SJCRH30 (cell line): Measurements from ENCODE around the gene CDK5RAP2. TPM values are rescaled to one million over a fixed set of nuclear protein-coding genes. Genes with fewer than 3 reads are reported as not detected.
"Not testable (repeated sequence)": the region's sequence is repeated elsewhere in the genome, so short reads cannot be mapped to it uniquely, and the experiment has no call there.

ENCODE experiments used
- DNase-seq, 2 experiments: peaks; one replicate each; pipeline ENCODE4 v3.0.0-alpha.2; 2015 to 2020
- H3K27ac ChIP-seq: fragments of 250-450 bp; sonication (Bioruptor Pico); 2 replicates; pipeline ENCODE4 v1.5.1; 2020; ENCODE audit warnings: mild to moderate bottlenecking, moderate library complexity
- H3K27me3 ChIP-seq: fragments of 250-450 bp; sonication (Bioruptor Pico); 2 replicates; pipeline ENCODE4 v1.5.1; 2020; ENCODE audit warnings: mild to moderate bottlenecking, moderate library complexity
- H3K36me3 ChIP-seq: fragments of 250-450 bp; sonication (Bioruptor Pico); 2 replicates; pipeline ENCODE4 v1.5.1; 2020; ENCODE audit warnings: mild to moderate bottlenecking, moderate library complexity
- H3K4me1 ChIP-seq: fragments of 250-450 bp; sonication (Bioruptor Pico); 2 replicates; pipeline ENCODE4 v1.5.1; 2020; ENCODE audit warnings: mild to moderate bottlenecking, moderate library complexity
- H3K4me3 ChIP-seq: fragments of 250-450 bp; sonication (Bioruptor Pico); 2 replicates; pipeline ENCODE4 v1.5.1; 2020; ENCODE audit warnings: mild to moderate bottlenecking, moderate library complexity
- H3K9me3 ChIP-seq: fragments of 250-450 bp; sonication (Bioruptor Pico); replicated peaks from 2 replicates; pipeline ENCODE4 v1.5.1; 2020; ENCODE audit warnings: mild to moderate bottlenecking, moderate library complexity
- total RNA-seq: library from RNA; depleted of rRNA; stranded (reverse); fragments of >200 nt; shearing (Covaris generic); gene quantifications from 2 replicates; pipeline ENCODE4 v1.2.3, GENCODE V29; 2014

CDK5RAP2 gene
- total RNA-seq, 1 experiment from 2014 or later = 75.9 TPM

GRCh38 chr9:120464887-120465421 lies 115.0 kb downstream of the CDK5RAP2 start:
- no peak for DNase-seq
- Histone ChIP-seq H3K36me3 (peaks cover 70% of the 10 kb centered on the region), H3K27me3 (no peaks in the 10 kb centered on the region), H3K4me3 (no peak overlapping the region), H3K4me1 (no peaks in the 10 kb centered on the region), H3K27ac (no peak overlapping the region), H3K9me3 (no peaks in the 10 kb centered on the region)

- no peaks in the 10 kb centered on the region for H3K9me3 ChIP-seq
- H3K27ac ChIP-seq = no peak overlapping the region
- DNase-seq = no peak
Measured at GRCh38 chr9:120464176-120464886, 115.6 kb downstream of the CDK5RAP2 start.

GRCh38 chr9:120463765-120464164 lies 116.2 kb downstream of the CDK5RAP2 start:
- H3K36me3 ChIP-seq = peaks cover 68% of the 10 kb centered on the region
- H3K27ac ChIP-seq = no peak overlapping the region
- H3K9me3 ChIP-seq = no peaks in the 10 kb centered on the region
- no peaks in the 10 kb centered on the region for H3K27me3 ChIP-seq
- no peak for DNase-seq
- no peak overlapping the region for H3K4me3 ChIP-seq
- H3K4me1 ChIP-seq = no peaks in the 10 kb centered on the region

More at GRCh38 chr9:120464176-120464886, 115.6 kb downstream of the CDK5RAP2 start:
- no peaks in the 10 kb centered on the region for H3K27me3 ChIP-seq
- H3K36me3 ChIP-seq = peaks cover 68% of the 10 kb centered on the region
- no peak overlapping the region for H3K4me3 ChIP-seq
- H3K4me1 ChIP-seq = no peaks in the 10 kb centered on the region

- not testable (repeated sequence) for H3K4me3 ChIP-seq, H3K27ac ChIP-seq, H3K9me3 ChIP-seq, DNase-seq, H3K27me3 ChIP-seq, H3K4me1 ChIP-seq
- peaks cover 72% of the 10 kb centered on the region for H3K36me3 ChIP-seq
Measured at GRCh38 chr9:120461677-120462076, 118.3 kb downstream of the CDK5RAP2 start.

- Histone ChIP-seq H3K4me1 (no peaks in the 10 kb centered on the region), H3K27me3 (no peaks in the 10 kb centered on the region), H3K4me3 (no peak overlapping the region), H3K36me3 (peaks cover 71% of the 10 kb centered on the region), H3K9me3 (no peaks in the 10 kb centered on the region), H3K27ac (no peak overlapping the region)
- no peak for DNase-seq
Measured at GRCh38 chr9:120456218-120456617, 123.7 kb downstream of the CDK5RAP2 start.

- Histone ChIP-seq H3K4me3 (no peak overlapping the region), H3K27me3 (no peaks in the 10 kb centered on the region), H3K27ac (no peak overlapping the region), H3K9me3 (no peaks in the 10 kb centered on the region), H3K36me3 (peaks cover 76% of the 10 kb centered on the region), H3K4me1 (no peaks in the 10 kb centered on the region)
- peak in 1 of 2 experiments; percentile 29 for DNase-seq
Measured at GRCh38 chr9:120454467-120454866, 125.5 kb downstream of the CDK5RAP2 start.

- no peaks in the 10 kb centered on the region for H3K4me1 ChIP-seq
- H3K4me3 ChIP-seq = no peak overlapping the region
- H3K9me3 ChIP-seq = no peaks in the 10 kb centered on the region
- no peak overlapping the region for H3K27ac ChIP-seq
- DNase-seq = no peak
- H3K27me3 ChIP-seq = no peaks in the 10 kb centered on the region
- H3K36me3 ChIP-seq = peaks cover 70% of the 10 kb centered on the region
Measured at GRCh38 chr9:120453792-120454191, 126.2 kb downstream of the CDK5RAP2 start.

- no peaks in the 10 kb centered on the region for H3K4me1 ChIP-seq
- no peak overlapping the region for H3K4me3 ChIP-seq
- DNase-seq = no peak
- peaks cover 65% of the 10 kb centered on the region for H3K36me3 ChIP-seq
- H3K27ac ChIP-seq = no peak overlapping the region
- H3K27me3 ChIP-seq = no peaks in the 10 kb centered on the region
- H3K9me3 ChIP-seq = no peaks in the 10 kb centered on the region
Measured at GRCh38 chr9:120452631-120453030, 127.3 kb downstream of the CDK5RAP2 start.

GRCh38 chr9:120450916-120451315 lies 129.1 kb downstream of the CDK5RAP2 start:
- H3K4me3 ChIP-seq = no peak overlapping the region
- H3K27ac ChIP-seq = no peak overlapping the region
- H3K4me1 ChIP-seq = no peaks in the 10 kb centered on the region
- DNase-seq = no peak
- no peaks in the 10 kb centered on the region for H3K27me3 ChIP-seq
- no peaks in the 10 kb centered on the region for H3K9me3 ChIP-seq
- H3K36me3 ChIP-seq = peaks cover 57% of the 10 kb centered on the region

- no peak for DNase-seq
- H3K9me3 ChIP-seq = no peaks in the 10 kb centered on the region
- H3K4me3 ChIP-seq = no peak overlapping the region
- H3K4me1 ChIP-seq = no peaks in the 10 kb centered on the region
- no peak overlapping the region for H3K27ac ChIP-seq
- H3K27me3 ChIP-seq = no peaks in the 10 kb centered on the region
- peaks cover 67% of the 10 kb centered on the region for H3K36me3 ChIP-seq
Measured at GRCh38 chr9:120449566-120449965, 130.4 kb downstream of the CDK5RAP2 start.

- Histone ChIP-seq H3K4me1 (no peaks in the 10 kb centered on the region), H3K4me3 (no peak overlapping the region), H3K27ac (no peak overlapping the region), H3K27me3 (no peaks in the 10 kb centered on the region), H3K9me3 (no peaks in the 10 kb centered on the region), H3K36me3 (peaks cover 65% of the 10 kb centered on the region)
- DNase-seq = no peak
Measured at GRCh38 chr9:120447959-120448500, 131.9 kb downstream of the CDK5RAP2 start.

- no peaks in the 10 kb centered on the region for H3K4me1 ChIP-seq
- H3K9me3 ChIP-seq = no peaks in the 10 kb centered on the region
- H3K27ac ChIP-seq = no peak overlapping the region
- H3K4me3 ChIP-seq = no peak overlapping the region
- no peaks in the 10 kb centered on the region for H3K27me3 ChIP-seq
- peaks cover 67% of the 10 kb centered on the region for H3K36me3 ChIP-seq
- no peak for DNase-seq
Measured at GRCh38 chr9:120446671-120447070, 133.3 kb downstream of the CDK5RAP2 start.

- Histone ChIP-seq H3K9me3 (no peaks in the 10 kb centered on the region), H3K36me3 (peaks cover 67% of the 10 kb centered on the region), H3K27ac (no peak overlapping the region)
Measured at GRCh38 chr9:120443976-120444375, 136.0 kb downstream of the CDK5RAP2 start.

GRCh38 chr9:120443489-120443888 lies 136.5 kb downstream of the CDK5RAP2 start:
- H3K4me1 ChIP-seq = no peaks in the 10 kb centered on the region
- no peak overlapping the region for H3K27ac ChIP-seq
- peaks cover 71% of the 10 kb centered on the region for H3K36me3 ChIP-seq
- H3K9me3 ChIP-seq = no peaks in the 10 kb centered on the region
- no peak for DNase-seq
- H3K27me3 ChIP-seq = no peaks in the 10 kb centered on the region
- no peak overlapping the region for H3K4me3 ChIP-seq

More at GRCh38 chr9:120443976-120444375, 136.0 kb downstream of the CDK5RAP2 start:
- DNase-seq = no peak
- no peak overlapping the region for H3K4me3 ChIP-seq
- H3K4me1 ChIP-seq = no peaks in the 10 kb centered on the region
- no peaks in the 10 kb centered on the region for H3K27me3 ChIP-seq

- Histone ChIP-seq H3K27ac (no peak overlapping the region), H3K9me3 (no peaks in the 10 kb centered on the region), H3K27me3 (no peaks in the 10 kb centered on the region), H3K4me1 (no peaks in the 10 kb centered on the region), H3K36me3 (peaks cover 76% of the 10 kb centered on the region), H3K4me3 (no peak overlapping the region)
- DNase-seq = no peak
Measured at GRCh38 chr9:120442308-120442995, 137.5 kb downstream of the CDK5RAP2 start.
